ENCODE data around the gene PRSS27. TPM values are rescaled to one million over a fixed set of nuclear protein-coding genes. Genes with fewer than 3 reads are reported as not detected.
"Not testable (repeated sequence)": the region's sequence is repeated elsewhere in the genome, so short reads cannot be mapped to it uniquely, and the experiment has no call there.

Gene PRSS27
- total RNA-seq, 2 donors from 2014 or later, result 2.2 to 2.9 TPM

GRCh38 chr16:2724088-2724676 is 4.2 kb upstream of the PRSS27 start:
- H3K27ac Mint-ChIP-seq, result no peak overlapping the region
- H3K36me3 Mint-ChIP-seq (ENCODE audit: low read depth), result no peaks in the 10 kb centered on the region
- peaks cover 4% of the 10 kb centered on the region for H3K27me3 Mint-ChIP-seq
- no peak overlapping the region for H3K4me3 Mint-ChIP-seq
- H3K4me1 Mint-ChIP-seq, result no peaks in the 10 kb centered on the region
- no peaks in the 10 kb centered on the region for H3K9me3 Mint-ChIP-seq
- ATAC-seq (replicated peaks), result no peak

GRCh38 chr16:2721634-2722173 is 1.7 kb upstream of the PRSS27 start:
- not testable (repeated sequence) for H3K36me3 Mint-ChIP-seq (ENCODE audit: low read depth); H3K27ac Mint-ChIP-seq; H3K9me3 Mint-ChIP-seq; H3K27me3 Mint-ChIP-seq; ATAC-seq (replicated peaks); H3K4me1 Mint-ChIP-seq
- peak overlapping the region; percentile 36 for H3K4me3 Mint-ChIP-seq

DNA sequence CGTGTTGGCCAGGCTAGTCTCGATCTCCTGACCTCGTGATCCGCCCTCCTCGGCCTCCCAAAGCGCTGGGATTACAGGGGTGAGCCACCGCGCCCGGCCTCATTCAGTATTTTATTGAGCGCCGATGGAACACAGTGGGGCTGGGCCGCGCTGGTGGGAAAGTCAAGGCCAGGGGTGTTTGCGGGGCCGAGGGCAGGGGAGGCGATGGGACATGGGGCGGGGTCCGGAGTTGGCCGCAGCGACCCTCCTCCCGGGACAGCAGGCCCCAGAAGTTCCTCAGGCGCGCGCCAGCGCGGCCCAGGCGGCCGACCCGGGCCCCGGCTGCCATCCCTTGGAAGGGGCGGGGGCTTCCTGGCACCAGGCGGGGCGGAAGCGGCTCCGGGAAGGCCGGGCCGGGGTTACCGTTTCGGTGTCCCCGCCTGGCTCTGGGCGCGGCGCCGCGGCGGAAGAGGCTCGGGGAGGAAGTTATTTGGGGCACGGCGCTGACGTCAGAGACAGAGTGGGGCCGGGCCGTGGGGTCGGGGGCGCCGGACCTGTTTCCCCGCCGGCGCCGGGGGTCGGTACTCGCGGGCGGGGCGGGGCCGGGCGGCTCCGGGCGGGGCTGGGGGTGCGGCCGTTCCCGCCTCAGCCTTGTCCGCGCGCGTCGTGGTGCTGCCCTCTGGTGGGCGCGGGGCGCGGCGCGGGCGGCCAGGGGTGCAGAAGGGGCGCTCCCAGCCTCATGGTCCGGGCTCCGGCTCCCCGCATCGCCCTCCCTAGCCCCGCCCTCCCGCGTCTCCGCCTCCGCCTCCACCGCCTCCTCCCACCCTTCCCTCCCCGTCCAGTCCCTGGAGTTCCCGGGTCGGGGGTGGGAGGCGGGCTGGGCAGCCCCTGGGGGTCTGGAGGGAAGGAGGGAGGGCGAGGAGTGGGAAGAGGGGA is 952 bp upstream of the PRSS27 start:
- H3K4me3 Mint-ChIP-seq, result peak overlapping the region; percentile 73
- ATAC-seq (replicated peaks), result peak; percentile 95
- peaks cover 4% of the 10 kb centered on the region for H3K27me3 Mint-ChIP-seq
- no peaks in the 10 kb centered on the region for H3K9me3 Mint-ChIP-seq
- H3K4me1 Mint-ChIP-seq, result no peaks in the 10 kb centered on the region
- H3K27ac Mint-ChIP-seq, result peak overlapping the region; percentile 66
- no peaks in the 10 kb centered on the region for H3K36me3 Mint-ChIP-seq (ENCODE audit: low read depth)

- no peaks in the 10 kb centered on the region for H3K9me3 Mint-ChIP-seq
- peaks cover 3% of the 10 kb centered on the region for H3K27me3 Mint-ChIP-seq
- no peak for ATAC-seq (replicated peaks)
- H3K4me3 Mint-ChIP-seq, result peak overlapping the region; percentile 73
- H3K4me1 Mint-ChIP-seq, result peaks cover 6% of the 10 kb centered on the region
- no peak overlapping the region for H3K27ac Mint-ChIP-seq
- no peaks in the 10 kb centered on the region for H3K36me3 Mint-ChIP-seq (ENCODE audit: low read depth)
These were observed 528 bp downstream of the PRSS27 start for GRCh38 chr16:2719328-2720063.

- no peak for ATAC-seq (replicated peaks)
- H3K36me3 Mint-ChIP-seq (ENCODE audit: low read depth), result no peaks in the 10 kb centered on the region
These were observed 2.4 kb downstream of the PRSS27 start for GRCh38 chr16:2717383-2718263.

GRCh38 chr16:2716948-2717347 is 3.1 kb downstream of the PRSS27 start:
- Mint-ChIP-seq H3K4me3 (peak overlapping the region; percentile 5), H3K27me3 (no peaks in the 10 kb centered on the region), H3K36me3 (ENCODE audit: low read depth) (no peaks in the 10 kb centered on the region), H3K27ac (no peak overlapping the region), H3K4me1 (peaks cover 6% of the 10 kb centered on the region), H3K9me3 (no peaks in the 10 kb centered on the region)
- ATAC-seq (replicated peaks), result no peak

More at GRCh38 chr16:2717383-2718263, 2.4 kb downstream of the PRSS27 start:
- Mint-ChIP-seq H3K9me3 (no peaks in the 10 kb centered on the region), H3K27me3 (no peaks in the 10 kb centered on the region), H3K4me3 (no peak overlapping the region), H3K4me1 (peaks cover 6% of the 10 kb centered on the region), H3K27ac (no peak overlapping the region)

- H3K27me3 Mint-ChIP-seq, result no peaks in the 10 kb centered on the region
- no peaks in the 10 kb centered on the region for H3K9me3 Mint-ChIP-seq
- no peaks in the 10 kb centered on the region for H3K36me3 Mint-ChIP-seq (ENCODE audit: low read depth)
- H3K4me3 Mint-ChIP-seq, result peak overlapping the region; percentile 32
- ATAC-seq (replicated peaks), result no peak
- peaks cover 6% of the 10 kb centered on the region for H3K4me1 Mint-ChIP-seq
- H3K27ac Mint-ChIP-seq, result no peak overlapping the region
These were observed 3.8 kb downstream of the PRSS27 start for GRCh38 chr16:2715966-2716885.

GRCh38 chr16:2715519-2715918 is 4.5 kb downstream of the PRSS27 start:
- Mint-ChIP-seq H3K36me3 (ENCODE audit: low read depth) (no peaks in the 10 kb centered on the region), H3K9me3 (no peaks in the 10 kb centered on the region), H3K4me3 (peak overlapping the region; percentile 41), H3K27ac (no peak overlapping the region), H3K4me1 (peaks cover 6% of the 10 kb centered on the region), H3K27me3 (no peaks in the 10 kb centered on the region)
- ATAC-seq (replicated peaks), result peak; percentile 77

- Mint-ChIP-seq H3K4me1 (peaks cover 6% of the 10 kb centered on the region), H3K27ac (peak overlapping the region; percentile 20), H3K4me3 (peak overlapping the region; percentile 41), H3K36me3 (ENCODE audit: low read depth) (no peaks in the 10 kb centered on the region), H3K27me3 (no peaks in the 10 kb centered on the region), H3K9me3 (no peaks in the 10 kb centered on the region)
- ATAC-seq (replicated peaks), result no peak
These were observed 5.0 kb downstream of the PRSS27 start for GRCh38 chr16:2715064-2715463.

GRCh38 chr16:2713985-2714774 is 5.8 kb downstream of the PRSS27 start:
- no peaks in the 10 kb centered on the region for H3K36me3 Mint-ChIP-seq (ENCODE audit: low read depth)
- H3K27me3 Mint-ChIP-seq, result no peaks in the 10 kb centered on the region
- peak overlapping the region; percentile 20 for H3K27ac Mint-ChIP-seq
- H3K4me1 Mint-ChIP-seq, result peaks cover 6% of the 10 kb centered on the region
- H3K4me3 Mint-ChIP-seq, result peak overlapping the region; percentile 41
- no peaks in the 10 kb centered on the region for H3K9me3 Mint-ChIP-seq
- ATAC-seq (replicated peaks), result no peak

DNA sequence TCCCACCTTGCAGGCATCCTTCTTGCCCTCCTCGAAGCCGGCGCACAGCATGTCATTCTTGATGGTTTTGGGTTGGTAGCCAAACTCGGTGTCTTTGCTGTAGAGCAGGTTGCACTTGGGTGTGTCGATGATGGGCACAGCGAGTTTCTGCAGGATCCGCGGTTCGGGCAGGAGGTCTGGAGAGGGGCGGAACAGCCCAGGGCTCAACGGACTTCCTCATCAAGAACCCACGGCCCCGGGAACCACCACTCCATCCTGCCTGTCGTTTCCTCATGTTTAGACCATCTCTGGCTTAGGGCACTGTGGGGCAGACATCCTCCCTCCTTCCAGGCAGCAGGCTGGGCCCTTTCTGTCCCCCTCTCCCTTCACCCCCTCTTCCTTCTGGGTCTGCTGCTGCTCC is 6.5 kb downstream of the PRSS27 start:
- Mint-ChIP-seq H3K4me1 (peaks cover 6% of the 10 kb centered on the region), H3K27me3 (no peaks in the 10 kb centered on the region), H3K36me3 (ENCODE audit: low read depth) (peaks cover 3% of the 10 kb centered on the region)

GRCh38 chr16:2712546-2712945 is 7.5 kb downstream of the PRSS27 start:
- H3K36me3 Mint-ChIP-seq (ENCODE audit: low read depth), result peaks cover 12% of the 10 kb centered on the region
- ATAC-seq (replicated peaks), result no peak
- no peaks in the 10 kb centered on the region for H3K9me3 Mint-ChIP-seq
- H3K27me3 Mint-ChIP-seq, result no peaks in the 10 kb centered on the region
- H3K27ac Mint-ChIP-seq, result no peak overlapping the region
- H3K4me1 Mint-ChIP-seq, result peaks cover 6% of the 10 kb centered on the region
- H3K4me3 Mint-ChIP-seq, result no peak overlapping the region

More for the DNA sequence above, 6.5 kb downstream of the PRSS27 start:
- no peak overlapping the region for H3K4me3 Mint-ChIP-seq
- no peak overlapping the region for H3K27ac Mint-ChIP-seq
- no peaks in the 10 kb centered on the region for H3K9me3 Mint-ChIP-seq
- no peak for ATAC-seq (replicated peaks)

Measured in activated T-helper 17 cell treated with anti-CD3 and anti-CD28 coated beads, Interleukin-2, amount 50 U/mL, for 72 hours (primary cell).